Mesodermal cell (in vitro differentiated cells): ENCODE results near the gene ANO2.

ENCODE experiments used
- H3K27ac ChIP-seq: 2 replicates; pipeline ENCODE4 v1.7.0; 2013; ENCODE audit warnings: mild to moderate bottlenecking, low read depth, low read length, moderate library complexity; ENCODE audit not compliant: severe bottlenecking
- H3K36me3 ChIP-seq: 2 replicates; pipeline ENCODE4 v1.7.1; 2013; ENCODE audit warnings: mild to moderate bottlenecking, low read length, moderate library complexity; ENCODE audit not compliant: control insufficient read depth, insufficient read depth
- H3K4me1 ChIP-seq: one replicate; pipeline ENCODE4 v1.7.1; 2013; ENCODE audit warnings: mild to moderate bottlenecking, low read length; ENCODE audit not compliant: insufficient read depth, control insufficient read depth, poor library complexity, severe bottlenecking
- H3K4me3 ChIP-seq: 2 replicates; pipeline ENCODE4 v1.7.0; 2013; ENCODE audit warnings: low read length, control low read depth, mild to moderate bottlenecking; ENCODE audit not compliant: insufficient read depth, poor library complexity, severe bottlenecking; ENCODE audit errors: extremely low read depth
- H3K9me3 ChIP-seq: 2 replicates; pipeline ENCODE4 v1.7.1; 2013; ENCODE audit warnings: mild to moderate bottlenecking, low read length, moderate library complexity; ENCODE audit not compliant: control insufficient read depth
- WGBS, 2 experiments: methylation state at CpG; one replicate each; pipeline ENCODE4 v1.1.5; 2013; ENCODE audit warnings: missing lambda C conversion rate in 2 of 2; ENCODE audit not compliant: insufficient coverage in 2 of 2; 5-methylcytosine and 5-hydroxymethylcytosine counted together

The ANO2 gene

DNA sequence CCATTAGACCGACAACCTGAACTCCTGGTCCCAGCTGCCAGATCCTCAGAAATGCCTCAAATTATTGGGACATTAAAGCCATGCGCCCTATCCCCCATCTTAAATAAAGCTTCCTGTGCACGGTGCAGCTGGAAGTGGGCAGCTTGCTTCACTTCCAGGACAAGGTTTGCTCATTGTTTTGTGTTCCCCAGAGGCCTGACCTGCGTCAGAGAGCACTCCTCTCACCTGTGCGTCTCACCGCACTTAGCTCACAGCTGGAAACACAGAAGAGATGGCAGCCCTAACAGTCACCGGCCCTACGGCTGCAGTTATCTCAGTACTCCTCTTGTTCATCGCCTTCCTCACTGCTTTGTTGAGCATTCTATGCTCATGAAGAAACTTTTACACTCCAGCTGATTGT, 135.5 kb downstream of the ANO2 start:
- Histone ChIP-seq H3K36me3 (no peaks in the 10 kb centered on the region), H3K4me3 (no peak overlapping the region), H3K9me3 (no peaks in the 10 kb centered on the region), H3K27ac (no peak overlapping the region), H3K4me1 (peaks cover 17% of the 10 kb centered on the region)
- 91 to 95% methylated on average over 7 to 9 of the region's 9 CpGs for WGBS, 2 experiments

DNA sequence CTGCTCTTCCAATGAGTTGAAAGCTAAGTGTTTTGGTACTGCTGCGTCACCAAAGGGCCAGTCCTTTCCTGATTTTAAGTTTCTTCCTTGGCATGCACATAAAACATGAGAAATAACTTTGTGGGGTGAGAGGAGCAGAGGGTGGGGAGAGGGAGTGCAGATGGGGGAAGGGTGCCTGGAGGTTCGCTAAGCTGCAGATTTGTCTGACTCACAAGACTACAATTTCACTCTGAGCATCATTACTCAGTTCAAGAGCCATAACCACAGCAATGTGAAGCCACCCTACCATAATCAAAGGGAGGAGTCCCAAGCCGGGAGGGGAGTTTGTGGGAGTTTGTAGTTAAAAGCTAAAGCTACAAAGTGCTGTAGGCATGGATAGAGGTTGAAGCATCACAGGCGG, 136.1 kb downstream of the ANO2 start:
- 96% methylated on average over 2 of the region's 4 CpGs; no CpG with 5 or more reads in 1 of the 2 experiments for WGBS, 2 experiments
- Histone ChIP-seq H3K4me1 (peaks cover 17% of the 10 kb centered on the region), H3K9me3 (no peaks in the 10 kb centered on the region), H3K4me3 (no peak overlapping the region), H3K36me3 (no peaks in the 10 kb centered on the region), H3K27ac (no peak overlapping the region)

DNA sequence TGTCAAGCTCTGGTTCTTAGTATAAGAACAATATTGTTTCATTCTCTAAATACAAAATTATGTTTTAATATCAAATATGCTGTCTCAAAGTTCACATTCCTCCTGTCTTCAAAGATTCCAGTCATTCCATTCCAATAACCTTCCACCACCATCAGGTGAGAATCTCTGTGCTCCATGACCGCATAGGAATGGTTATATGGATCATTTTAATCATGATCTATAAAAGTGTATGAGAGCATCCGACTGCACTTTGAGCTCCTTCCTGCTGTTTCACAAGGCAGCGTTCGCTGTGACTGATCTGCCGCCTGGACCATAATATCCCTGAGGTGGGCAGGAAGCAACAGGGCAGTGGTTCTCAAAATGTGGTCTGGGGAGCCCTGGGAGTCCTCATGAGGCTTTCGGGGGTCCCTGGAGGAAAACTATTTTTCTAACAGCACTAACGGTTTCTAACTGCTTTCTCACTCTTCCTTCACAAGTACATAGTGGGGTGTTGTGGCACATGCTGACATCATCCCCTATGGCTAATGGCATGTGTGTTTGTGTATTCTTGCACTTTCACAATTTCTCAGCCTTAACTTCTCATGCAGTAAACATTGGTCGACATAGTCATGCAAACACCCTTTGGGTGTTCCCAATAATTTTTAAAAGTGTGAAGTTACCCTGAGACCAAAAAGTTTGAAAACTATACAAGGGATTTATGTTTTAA, 137.4 kb downstream of the ANO2 start:
- peaks cover 17% of the 10 kb centered on the region for H3K4me1 ChIP-seq
- H3K27ac ChIP-seq: no peak overlapping the region
- WGBS, 2 experiments: 98 to 99% methylated on average over 4 to 5 of the region's 8 CpGs
- H3K36me3 ChIP-seq: no peaks in the 10 kb centered on the region
- no peak overlapping the region for H3K4me3 ChIP-seq
- no peaks in the 10 kb centered on the region for H3K9me3 ChIP-seq

DNA sequence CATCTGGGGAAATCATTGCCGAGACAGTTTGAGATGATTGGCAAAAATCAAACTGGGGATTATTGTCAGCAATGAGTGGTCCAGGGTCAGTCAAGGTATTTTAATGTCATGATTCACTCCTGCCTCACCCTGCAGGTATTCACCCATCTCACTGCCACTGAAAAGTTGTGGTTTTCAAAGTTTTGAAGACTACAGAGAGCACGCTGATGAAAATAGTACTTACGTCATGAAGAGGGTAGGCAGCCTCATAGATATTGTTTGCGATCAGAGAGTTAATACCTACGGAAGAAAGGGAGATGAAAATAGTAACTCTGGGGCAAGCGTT, 138.0 kb downstream of the ANO2 start:
- Histone ChIP-seq H3K4me3 (no peak overlapping the region), H3K9me3 (no peaks in the 10 kb centered on the region), H3K4me1 (peaks cover 17% of the 10 kb centered on the region), H3K27ac (no peak overlapping the region), H3K36me3 (no peaks in the 10 kb centered on the region)
- 89 to 93% methylated on average over 5 to 6 of the region's 6 CpGs for WGBS, 2 experiments

DNA sequence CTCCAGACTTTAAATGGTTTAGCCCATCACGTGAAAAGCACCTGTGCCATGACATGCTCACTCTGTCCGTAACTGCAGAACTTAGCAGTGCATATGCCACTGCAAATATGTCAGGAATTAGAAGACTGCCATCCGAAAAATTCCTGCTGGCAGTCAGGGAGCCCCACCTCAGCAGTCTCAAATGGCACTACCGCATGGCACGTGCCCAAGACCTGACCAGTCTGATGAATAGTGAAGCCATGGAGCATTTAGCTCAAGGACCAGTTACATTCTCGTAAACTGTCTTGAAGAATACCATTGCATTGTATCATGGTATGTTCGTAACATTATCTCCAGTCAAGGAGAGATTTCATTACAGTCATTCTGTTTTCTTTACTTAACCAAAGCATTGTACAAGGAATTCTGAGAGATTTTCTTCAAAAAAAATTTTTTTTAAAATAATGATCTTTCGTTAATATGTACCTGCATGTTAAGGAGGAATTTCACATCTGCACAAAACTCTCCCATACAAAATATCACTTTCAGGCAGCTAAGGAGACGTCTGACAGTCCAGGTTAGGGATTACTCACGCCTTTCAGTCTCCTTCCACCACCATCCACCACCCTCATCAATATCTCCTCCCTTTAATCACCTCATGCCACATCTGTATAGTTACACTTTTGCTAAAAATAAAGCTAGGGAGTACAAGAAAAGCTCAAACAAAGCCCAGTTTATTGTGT, 138.5 kb downstream of the ANO2 start:
- peaks cover 17% of the 10 kb centered on the region for H3K4me1 ChIP-seq
- no peaks in the 10 kb centered on the region for H3K36me3 ChIP-seq
- H3K4me3 ChIP-seq: no peak overlapping the region
- H3K9me3 ChIP-seq: no peaks in the 10 kb centered on the region
- H3K27ac ChIP-seq: no peak overlapping the region
- WGBS, 2 experiments: 85 to 94% methylated on average over 5 to 8 of the region's 10 CpGs

DNA sequence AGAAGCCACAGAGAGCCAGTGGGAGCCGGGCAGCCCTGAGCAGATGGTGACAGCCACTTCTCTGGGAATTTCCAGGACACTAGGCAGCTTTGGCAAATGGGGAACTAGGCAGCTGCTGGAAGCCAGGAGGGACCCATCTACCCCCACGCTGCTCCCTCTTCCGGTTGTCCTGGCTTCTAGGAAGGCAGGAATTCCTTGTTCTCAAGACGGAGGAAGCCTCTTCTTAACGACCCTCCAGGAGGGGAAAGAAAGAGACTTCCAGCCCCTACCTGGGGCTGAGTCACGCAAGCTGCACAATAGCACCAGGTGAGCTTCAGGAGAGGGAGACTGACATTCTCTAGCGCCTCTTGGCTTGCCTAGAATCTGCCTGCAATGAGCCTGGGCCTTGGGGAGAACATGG, 141.5 kb downstream of the ANO2 start:
- H3K9me3 ChIP-seq: no peaks in the 10 kb centered on the region
- WGBS, 2 experiments: 81 to 84% methylated on average over 6 of the region's 7 CpGs
- H3K36me3 ChIP-seq: no peaks in the 10 kb centered on the region
- peaks cover 5% of the 10 kb centered on the region for H3K4me1 ChIP-seq
- no peak overlapping the region for H3K27ac ChIP-seq
- no peak overlapping the region for H3K4me3 ChIP-seq

DNA sequence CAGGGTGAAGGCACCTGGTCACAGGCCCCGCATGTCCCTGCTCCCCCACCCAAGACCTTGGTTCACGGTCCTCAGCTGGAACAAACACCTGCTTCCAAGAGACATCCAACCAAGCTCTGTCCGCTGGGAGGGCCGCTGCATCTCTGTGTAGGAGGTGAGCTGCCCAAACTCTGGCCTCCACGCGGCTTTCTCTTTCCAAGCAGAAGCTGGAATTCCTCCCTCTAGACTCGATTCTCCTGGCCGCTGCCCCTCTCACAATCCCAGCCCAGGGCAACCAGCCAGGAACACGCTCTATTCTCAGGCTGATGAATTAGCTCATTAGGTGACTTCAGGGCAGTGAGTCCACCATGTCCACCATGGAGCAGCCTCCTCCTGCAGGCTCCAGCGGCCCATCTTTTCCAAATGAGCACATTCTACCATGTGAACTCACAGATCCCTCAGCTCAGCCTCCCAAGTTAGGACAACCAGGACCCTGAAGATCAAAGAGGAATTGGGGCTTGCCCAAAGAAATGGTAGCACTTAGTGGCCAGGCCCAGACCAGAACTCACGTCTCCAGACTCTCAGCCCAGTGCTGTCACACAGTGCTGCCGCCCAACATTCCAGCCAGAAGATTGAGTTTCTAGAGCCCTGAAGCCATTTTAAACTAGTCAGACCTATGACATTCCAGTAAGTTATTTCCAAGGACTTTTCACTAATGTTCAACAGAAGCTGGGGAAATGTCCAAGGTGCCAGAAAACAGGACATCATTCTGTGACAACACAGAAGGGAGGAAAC, 146.6 kb downstream of the ANO2 start:
- Histone ChIP-seq H3K4me1 (no peaks in the 10 kb centered on the region), H3K4me3 (no peak overlapping the region), H3K9me3 (no peaks in the 10 kb centered on the region), H3K36me3 (no peaks in the 10 kb centered on the region), H3K27ac (no peak overlapping the region)
- 84 to 93% methylated on average over 12 of the region's 12 CpGs for WGBS, 2 experiments

GRCh38 chr12:5797661-5798060, 147.4 kb downstream of the ANO2 start:
- no peaks in the 10 kb centered on the region for H3K36me3 ChIP-seq
- H3K4me1 ChIP-seq: no peaks in the 10 kb centered on the region
- no peak overlapping the region for H3K4me3 ChIP-seq
- WGBS, 2 experiments: 92 to 93% methylated on average over 6 to 7 of the region's 9 CpGs
- H3K9me3 ChIP-seq: no peaks in the 10 kb centered on the region
- H3K27ac ChIP-seq: no peak overlapping the region

DNA sequence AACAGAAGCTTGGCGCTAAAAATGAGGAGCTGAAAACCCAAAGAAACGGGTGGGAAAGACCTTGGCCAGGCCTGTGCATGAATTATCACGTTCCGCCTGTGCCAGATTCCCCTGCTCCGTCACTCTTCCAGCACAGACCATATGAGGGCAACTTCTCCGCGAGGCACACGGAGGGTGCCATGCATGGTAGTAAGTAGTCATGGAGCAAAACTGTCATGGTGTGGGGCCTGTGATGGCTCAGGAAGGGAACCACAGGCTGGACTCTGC, 148.2 kb downstream of the ANO2 start:
- H3K9me3 ChIP-seq: no peaks in the 10 kb centered on the region
- H3K4me1 ChIP-seq: no peaks in the 10 kb centered on the region
- no peaks in the 10 kb centered on the region for H3K36me3 ChIP-seq
- WGBS, 2 experiments: 80 to 86% methylated on average over 6 to 8 of the region's 8 CpGs
- no peak overlapping the region for H3K4me3 ChIP-seq
- H3K27ac ChIP-seq: no peak overlapping the region

DNA sequence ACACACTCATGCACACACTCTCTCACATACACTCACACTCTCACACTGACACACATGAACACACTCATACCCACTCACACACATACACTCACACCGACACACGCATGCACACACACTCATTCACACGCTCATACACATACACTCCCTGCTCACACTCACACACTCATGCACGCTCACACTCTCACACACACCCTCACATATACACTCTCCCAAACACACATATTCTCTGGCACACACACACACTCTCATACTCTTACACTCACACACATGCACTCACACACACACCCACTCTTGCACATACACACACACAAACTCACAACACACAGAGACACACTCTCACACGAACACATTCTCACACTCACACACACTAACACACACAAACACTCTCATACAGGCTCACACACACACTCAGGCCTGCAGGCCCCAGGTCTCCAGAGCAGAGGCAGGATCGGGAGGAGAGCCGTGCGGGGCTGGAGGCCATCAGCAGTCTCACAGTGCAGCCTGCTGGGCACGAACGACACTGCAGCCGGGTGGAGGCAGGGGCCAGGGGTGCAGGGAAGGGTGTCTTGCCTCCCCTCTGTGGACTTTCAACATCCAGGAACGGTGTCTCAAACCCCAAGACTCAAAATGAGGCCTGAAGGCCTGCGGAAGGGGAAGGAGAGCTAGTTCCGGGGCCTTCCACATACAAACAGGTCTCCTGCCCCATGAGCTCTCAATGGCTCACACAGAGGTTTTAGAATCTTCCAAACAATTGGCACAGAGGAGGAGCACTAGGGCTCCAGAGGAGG, 148.7 kb downstream of the ANO2 start:
- Histone ChIP-seq H3K4me3 (no peak overlapping the region), H3K4me1 (no peaks in the 10 kb centered on the region), H3K9me3 (no peaks in the 10 kb centered on the region), H3K36me3 (no peaks in the 10 kb centered on the region), H3K27ac (no peak overlapping the region)
- WGBS, 2 experiments: 46 to 69% methylated on average over 11 to 12 of the region's 14 CpGs
